ENCODE measurements around the gene C1orf210. TPM values are rescaled to one million over a fixed set of nuclear protein-coding genes. Genes with fewer than 3 reads are reported as not detected.
A peak's percentile ranks its signal among the peaks of the same experiment; 100 is the strongest.

C1orf210 gene
- total RNA-seq, 8 experiments from 2014 or later: 0.11 to 0.66 (median 0.36) TPM; not detected in 2

DNA sequence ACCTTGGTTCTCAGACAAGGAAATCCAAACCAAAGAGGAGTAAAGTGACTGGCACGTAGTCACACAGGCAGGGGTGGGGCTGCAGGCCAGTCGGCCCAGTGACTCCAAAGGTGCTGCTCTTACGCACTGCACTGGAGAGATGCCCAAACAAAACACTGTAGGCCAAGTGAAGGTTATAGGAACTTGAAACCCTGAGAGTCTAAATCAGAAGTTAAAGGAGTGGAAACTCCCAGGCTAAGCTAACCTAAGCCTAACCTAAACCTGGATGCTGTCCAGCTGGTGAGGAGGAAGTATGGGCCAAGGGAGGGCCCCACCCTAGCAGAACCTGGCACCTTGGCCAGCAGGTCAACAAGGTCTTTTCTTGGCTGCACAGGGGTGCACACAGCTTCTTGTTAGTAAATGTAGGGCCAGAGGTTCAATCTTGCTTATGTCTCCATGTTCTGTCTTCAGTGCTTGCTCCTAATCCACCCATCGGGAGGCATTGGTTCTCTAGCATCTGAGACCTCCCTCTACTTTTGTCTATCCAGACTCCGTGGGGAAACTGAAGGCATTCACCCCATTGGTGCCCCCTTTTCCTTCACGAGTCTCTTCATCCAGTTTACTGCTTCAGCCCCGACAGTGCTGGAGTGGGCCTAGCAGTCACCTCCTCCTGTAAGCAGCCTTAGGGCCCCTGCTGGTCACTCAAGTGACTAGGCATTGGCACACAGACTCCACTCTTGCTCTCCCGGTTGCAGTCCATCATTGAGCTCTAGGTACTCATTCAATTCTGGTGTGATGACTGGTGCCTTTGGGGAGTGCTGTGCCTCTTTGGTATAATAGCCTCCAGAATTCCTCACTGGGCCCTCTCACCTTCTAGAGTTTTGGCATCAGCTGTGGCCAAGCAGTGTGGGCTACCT lies 28.5 kb downstream of the C1orf210 start:
- no peaks in the 10 kb centered on the region for H3K4me1 ChIP-seq (replicated peaks in 1 of 2)
- ATAC-seq (replicated peaks in 6 of 8): no peak
- in situ Hi-C loops (cut with MboI; ENCODE audit: low pct_unique_long_range_greater_than_20kb in 2 of 9, low sequenced_read_pairs in 9 of 9, unreplicated experiment in 9 of 9): no loop called here

DNA sequence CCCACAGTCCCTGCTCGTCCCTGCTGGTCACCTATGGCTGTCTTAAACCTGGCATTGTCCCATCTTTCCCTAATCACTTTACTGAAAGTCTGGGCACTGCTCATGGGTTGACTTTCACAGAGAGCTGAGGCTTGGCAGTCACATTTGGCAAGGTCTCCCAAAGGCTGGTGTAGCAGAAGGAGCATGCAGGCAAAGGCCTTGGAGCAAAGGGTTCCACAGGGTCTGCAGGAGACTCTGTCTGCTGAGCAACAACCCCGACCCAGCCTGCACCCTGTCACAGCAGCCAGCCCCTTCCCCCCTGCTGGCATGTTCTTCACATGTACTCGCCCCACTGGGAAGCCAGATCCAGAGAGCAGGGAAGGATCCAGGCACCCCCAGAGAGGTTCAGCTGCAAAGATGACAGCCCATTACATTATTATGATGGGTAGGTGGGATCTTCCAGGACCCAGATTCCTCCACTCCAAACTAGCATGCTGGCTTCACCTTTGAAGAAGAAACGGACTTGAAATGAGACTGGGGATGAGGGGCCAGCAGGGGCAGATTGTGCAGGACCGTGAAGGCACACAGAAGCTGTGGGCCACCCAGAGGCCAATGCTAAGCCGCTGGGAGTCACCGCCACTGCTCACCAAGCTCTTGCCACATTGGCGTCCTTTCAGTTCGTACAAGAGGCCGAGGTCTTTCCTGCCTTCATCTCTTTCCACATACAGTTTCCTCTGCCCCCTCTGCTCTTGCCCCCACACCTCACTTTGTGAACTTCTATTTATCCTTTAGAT lies 29.8 kb downstream of the C1orf210 start:
- Histone ChIP-seq H3K27ac (no peak overlapping the region), H3K4me3 (no peak overlapping the region), H3K4me1 (replicated peaks in 1 of 2) (no peaks in the 10 kb centered on the region)
- 0 to 85% (median 61%) methylated on average over 2 to 8 of the region's 10 CpGs; no CpG with 5 or more reads in 3 of the 10 experiments for WGBS, 10 experiments
- in situ Hi-C loops (cut with MboI; ENCODE audit: low pct_unique_long_range_greater_than_20kb in 2 of 9, low sequenced_read_pairs in 9 of 9, unreplicated experiment in 9 of 9): no loop called here
- ATAC-seq (replicated peaks in 6 of 8): no peak

More for the DNA sequence above, 28.5 kb downstream of the C1orf210 start:
- 46 to 100% (median 70%) methylated on average over 1 to 8 of the region's 8 CpGs; no CpG with 5 or more reads in 2 of the 10 experiments for WGBS, 10 experiments
- H3K4me3 ChIP-seq: no peak overlapping the region
- H3K27ac ChIP-seq: no peak overlapping the region

DNA sequence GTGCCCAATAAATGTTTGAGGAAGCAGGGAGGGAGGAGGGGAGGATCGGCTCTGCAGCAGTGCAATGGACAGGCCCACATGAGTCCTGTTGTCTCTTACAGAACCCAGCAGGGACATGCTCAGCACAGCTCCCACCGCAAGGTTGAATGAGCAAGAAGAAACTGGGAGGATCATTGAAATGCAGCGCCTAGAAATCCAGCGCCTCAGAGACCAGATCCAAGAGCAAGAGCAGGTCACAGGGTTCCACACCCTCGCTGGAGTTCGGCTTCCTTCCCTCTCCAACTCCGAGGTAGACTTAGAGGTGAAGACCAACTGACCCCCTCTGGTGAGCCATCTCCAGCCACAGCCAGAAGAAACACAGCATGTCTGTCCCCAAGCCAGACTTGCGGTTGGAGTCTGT lies 31.5 kb downstream of the C1orf210 start:
- H3K4me3 ChIP-seq: no peak overlapping the region
- no peaks in the 10 kb centered on the region for H3K4me1 ChIP-seq (replicated peaks in 1 of 2)
- WGBS, 10 experiments: 56 to 83% (median 78%) methylated on average over 1 to 8 of the region's 8 CpGs; no CpG with 5 or more reads in 4 of the 10 experiments
- in situ Hi-C loops (cut with MboI; ENCODE audit: low pct_unique_long_range_greater_than_20kb in 2 of 9, low sequenced_read_pairs in 9 of 9, unreplicated experiment in 9 of 9): no loop called here
- H3K27ac ChIP-seq: no peak overlapping the region
- ATAC-seq (replicated peaks in 6 of 8): no peak

DNA sequence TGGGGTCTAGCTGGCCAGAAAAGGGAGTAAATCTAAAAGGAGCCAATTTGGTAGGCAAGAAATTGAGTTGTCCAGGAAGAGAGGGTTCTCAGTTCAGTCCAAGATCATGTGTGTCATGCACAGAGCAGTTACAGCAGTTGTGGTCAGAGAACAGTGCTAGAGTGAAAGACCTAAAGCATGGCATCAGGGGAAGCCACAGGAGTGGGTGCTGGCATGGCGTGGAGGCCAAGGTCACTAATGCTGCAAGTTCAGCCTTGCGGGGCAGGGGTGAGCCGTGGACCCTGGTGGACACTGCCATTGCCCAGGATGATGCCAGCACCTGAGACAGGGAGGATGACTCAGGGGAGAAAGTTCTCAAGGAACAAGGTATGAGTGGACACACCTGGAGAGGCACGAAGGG lies 32.2 kb downstream of the C1orf210 start:
- in situ Hi-C loops (cut with MboI; ENCODE audit: low pct_unique_long_range_greater_than_20kb in 2 of 9, low sequenced_read_pairs in 9 of 9, unreplicated experiment in 9 of 9): no loop called here
- 57 to 100% (median 89%) methylated on average over 1 to 4 of the region's 4 CpGs; no CpG with 5 or more reads in 3 of the 10 experiments for WGBS, 10 experiments

DNA sequence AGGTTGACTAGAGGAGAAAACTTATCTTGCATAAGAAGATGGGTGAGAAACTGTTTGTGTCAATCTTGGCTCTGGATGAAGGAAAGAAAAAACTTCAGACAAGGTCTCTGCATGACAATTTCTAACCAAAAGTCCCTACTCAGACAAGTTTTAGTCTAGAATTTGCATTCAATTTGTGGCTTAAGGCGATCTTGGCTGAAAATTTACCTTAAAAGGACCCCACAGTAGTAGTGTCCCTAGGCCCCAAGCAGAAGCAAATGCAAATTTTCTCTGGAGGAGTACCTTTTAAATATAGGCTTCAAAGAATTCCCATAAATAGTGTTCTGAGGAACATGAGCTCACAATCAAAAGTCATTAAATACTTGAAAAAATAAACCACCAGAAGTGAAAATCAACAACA lies 33.2 kb downstream of the C1orf210 start:
- in situ Hi-C loops (cut with MboI; ENCODE audit: low pct_unique_long_range_greater_than_20kb in 2 of 9, low sequenced_read_pairs in 9 of 9, unreplicated experiment in 9 of 9): no loop called here
- WGBS, 10 experiments: 0 to 93% (median 54%) methylated on average over 1 of the region's 1 CpG
- Histone ChIP-seq H3K4me3 (no peak overlapping the region), H3K4me1 (replicated peaks in 1 of 2) (no peaks in the 10 kb centered on the region), H3K27ac (no peak overlapping the region)
- ATAC-seq (replicated peaks in 6 of 8): no peak

More for the DNA sequence above, 32.2 kb downstream of the C1orf210 start:
- no peak overlapping the region for H3K27ac ChIP-seq
- no peak overlapping the region for H3K4me3 ChIP-seq
- ATAC-seq (replicated peaks in 6 of 8): no peak
- no peaks in the 10 kb centered on the region for H3K4me1 ChIP-seq (replicated peaks in 1 of 2)

DNA sequence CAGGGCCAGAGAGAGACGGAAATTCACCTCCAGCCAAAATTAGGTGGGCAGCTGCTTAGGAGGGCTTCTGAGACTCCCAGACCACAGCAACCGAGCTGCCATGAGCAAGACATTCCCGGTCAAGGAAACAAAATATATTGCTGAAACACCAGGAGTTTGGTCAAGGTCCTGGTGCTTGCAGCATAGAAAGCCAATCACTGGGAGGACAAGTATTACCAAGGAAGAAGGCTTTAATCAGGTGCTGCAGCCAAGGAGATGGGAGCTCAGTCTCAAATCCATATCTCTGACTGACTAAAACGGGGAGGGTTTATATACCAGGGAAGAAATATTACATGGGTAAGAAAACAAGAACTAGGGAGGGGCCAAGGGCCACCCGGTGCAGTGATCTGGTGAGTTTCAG lies 34.4 kb downstream of the C1orf210 start:
- H3K27ac ChIP-seq: no peak overlapping the region
- ATAC-seq (replicated peaks in 6 of 8): no peak
- in situ Hi-C loops (cut with MboI; ENCODE audit: low pct_unique_long_range_greater_than_20kb in 2 of 9, low sequenced_read_pairs in 9 of 9, unreplicated experiment in 9 of 9): no loop called here
- H3K4me3 ChIP-seq: no peak overlapping the region
- H3K4me1 ChIP-seq (replicated peaks in 1 of 2): no peaks in the 10 kb centered on the region
- WGBS, 10 experiments: 43 to 85% (median 77%) methylated on average over 1 to 5 of the region's 5 CpGs; no CpG with 5 or more reads in 1 of the 10 experiments

DNA sequence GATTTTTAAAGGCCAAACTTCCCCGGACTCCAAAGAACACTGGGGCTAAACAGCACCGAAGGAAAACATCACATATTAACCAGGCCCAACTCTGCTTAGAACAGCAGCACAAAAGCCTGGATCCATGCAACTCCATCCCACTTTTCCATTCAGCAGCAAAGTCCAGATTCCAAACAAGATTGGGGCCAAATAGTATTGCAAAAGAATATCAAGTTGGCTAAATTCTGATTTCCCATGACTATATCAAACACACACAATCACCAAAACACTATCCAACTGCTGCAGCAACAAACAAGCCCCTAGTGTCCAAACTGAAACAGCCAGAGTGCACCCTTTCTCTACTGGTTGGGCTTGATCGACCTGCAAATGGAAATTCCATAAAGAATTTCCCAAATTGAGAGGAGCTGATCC lies 35.0 kb downstream of the C1orf210 start:
- Histone ChIP-seq H3K27ac (no peak overlapping the region), H3K4me1 (replicated peaks in 1 of 2) (no peaks in the 10 kb centered on the region), H3K4me3 (no peak overlapping the region)
- WGBS, 10 experiments: 0 to 82% (median 63%) methylated on average over 1 to 3 of the region's 3 CpGs; no CpG with 5 or more reads in 1 of the 10 experiments
- ATAC-seq (replicated peaks in 6 of 8): no peak
- in situ Hi-C loops (cut with MboI; ENCODE audit: low pct_unique_long_range_greater_than_20kb in 2 of 9, low sequenced_read_pairs in 9 of 9, unreplicated experiment in 9 of 9): no loop called here

DNA sequence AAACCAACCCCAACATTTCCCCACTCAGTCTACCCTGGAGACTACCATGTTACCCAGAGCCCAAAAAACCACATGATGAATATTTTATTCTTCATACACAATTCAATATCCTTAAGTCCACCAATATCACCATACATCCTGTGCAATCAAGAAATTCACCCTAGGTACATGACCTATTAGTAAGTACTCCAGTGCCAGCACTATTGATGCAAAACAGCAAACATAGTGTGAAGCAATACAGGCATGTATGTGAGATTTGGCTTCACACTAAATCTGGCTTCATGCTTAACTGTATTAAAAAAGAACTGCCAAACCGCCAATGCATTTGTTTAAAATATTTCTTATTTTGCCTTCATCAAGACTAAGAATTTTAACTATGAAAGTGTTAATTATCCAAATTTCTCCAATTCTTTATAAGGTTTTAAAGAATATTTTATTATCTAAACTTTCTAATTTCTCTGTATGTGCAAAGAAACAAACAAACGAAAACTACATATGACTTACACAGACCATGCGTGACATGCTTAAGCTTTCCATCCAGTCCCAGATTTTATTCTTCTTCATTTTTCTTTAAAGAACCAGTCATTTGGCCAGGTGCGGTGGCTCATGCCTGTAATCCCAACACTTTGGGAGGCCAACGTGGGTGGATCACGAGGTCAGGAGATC lies 38.0 kb downstream of the C1orf210 start:
- no peak overlapping the region for H3K27ac ChIP-seq
- ATAC-seq (replicated peaks in 6 of 8): no peak
- H3K4me3 ChIP-seq: no peak overlapping the region
- WGBS, 10 experiments: 44 to 96% (median 82%) methylated on average over 2 to 6 of the region's 6 CpGs
- in situ Hi-C loops (cut with MboI; ENCODE audit: low pct_unique_long_range_greater_than_20kb in 2 of 9, low sequenced_read_pairs in 9 of 9, unreplicated experiment in 9 of 9): loop anchor here in 6 of 9 experiments (25.0 kb wide), 2 partner anchors 140 to 165 kb away; partner anchors contain the start of genes MED8 (in 2 of the 6) and SZT2 (in 2 of the 6)
- H3K4me1 ChIP-seq (replicated peaks in 1 of 2): peaks cover 4 to 9% of the 10 kb centered on the region in 2 donors

DNA sequence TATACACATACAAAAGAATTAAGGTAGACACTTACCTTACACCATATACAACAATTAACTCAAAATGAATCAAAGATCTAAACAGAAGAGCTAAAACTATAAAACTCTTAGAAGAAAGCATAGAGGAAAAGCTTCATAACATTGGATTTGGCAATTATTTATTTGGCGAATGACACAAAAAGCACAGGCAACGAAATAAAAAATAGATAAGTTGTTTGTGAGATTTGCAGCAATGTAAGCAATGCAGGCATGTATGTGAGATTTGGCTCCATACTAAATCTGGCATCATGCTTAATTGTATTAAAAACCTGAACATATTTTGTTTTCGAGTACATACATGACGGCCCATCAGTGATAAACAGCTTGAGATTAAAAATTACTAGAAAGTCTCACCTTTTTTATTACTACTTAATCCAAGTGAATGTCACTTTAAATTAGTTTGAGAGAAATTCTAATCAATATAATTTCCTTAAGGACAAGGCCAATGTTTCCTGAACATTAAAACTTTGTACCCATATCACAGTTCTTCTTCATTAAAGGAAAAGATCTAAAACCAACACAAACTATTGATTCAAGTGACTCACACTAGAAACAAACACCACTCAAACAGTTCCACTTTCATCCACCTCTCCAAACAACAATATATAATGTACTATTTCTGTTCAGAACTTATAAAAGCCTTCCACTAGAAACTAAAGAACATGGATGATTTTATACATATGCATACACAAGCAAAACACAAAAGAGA lies 38.7 kb downstream of the C1orf210 start:
- 68 to 100% (median 94%) methylated on average over 1 to 4 of the region's 4 CpGs for WGBS, 10 experiments

DNA sequence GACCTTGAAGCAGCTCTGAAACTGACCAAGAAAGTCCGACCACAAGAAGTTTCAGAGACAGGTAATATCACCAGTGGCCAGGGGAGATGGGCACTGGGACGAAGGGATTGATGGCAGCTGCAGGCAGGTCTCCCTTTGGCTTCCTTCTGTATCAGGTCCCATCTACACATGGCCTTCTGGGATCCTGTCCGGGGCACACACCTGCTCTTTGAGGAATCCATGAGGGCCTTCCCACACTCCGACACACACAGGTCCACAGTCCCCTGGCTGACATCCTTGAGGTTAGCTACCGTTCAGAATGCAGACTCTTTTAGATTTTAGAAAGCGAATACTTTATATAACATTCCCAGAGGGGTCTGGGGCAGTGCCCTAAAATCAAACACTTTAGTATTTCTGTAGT lies 42.1 kb downstream of the C1orf210 start:
- no peak overlapping the region for H3K4me3 ChIP-seq
- in situ Hi-C loops (cut with MboI; ENCODE audit: low pct_unique_long_range_greater_than_20kb in 2 of 9, low sequenced_read_pairs in 9 of 9, unreplicated experiment in 9 of 9): loop anchor here in 6 of 9 experiments (25.0 kb wide), 2 partner anchors 144 to 169 kb away; partner anchors contain the start of genes MED8 (in 2 of the 6) and SZT2 (in 2 of the 6)
- H3K4me1 ChIP-seq (replicated peaks in 1 of 2): peaks cover 4 to 9% of the 10 kb centered on the region in 2 donors
- ATAC-seq (replicated peaks in 6 of 8): peak in 1 of 8 experiments; percentile 46
- WGBS, 10 experiments: 0 to 100% (median 78%) methylated on average over 1 to 6 of the region's 6 CpGs; no CpG with 5 or more reads in 3 of the 10 experiments
- H3K27ac ChIP-seq: no peak overlapping the region

More for the DNA sequence above, 38.7 kb downstream of the C1orf210 start:
- H3K4me1 ChIP-seq (replicated peaks in 1 of 2): peaks cover 4 to 9% of the 10 kb centered on the region in 2 donors
- H3K27ac ChIP-seq: no peak overlapping the region
- in situ Hi-C loops (cut with MboI; ENCODE audit: low pct_unique_long_range_greater_than_20kb in 2 of 9, low sequenced_read_pairs in 9 of 9, unreplicated experiment in 9 of 9): loop anchor here in 6 of 9 experiments (25.0 kb wide), 2 partner anchors 141 to 166 kb away; partner anchors contain the start of genes MED8 (in 2 of the 6) and SZT2 (in 2 of the 6)
- ATAC-seq (replicated peaks in 6 of 8): no peak
- no peak overlapping the region for H3K4me3 ChIP-seq

DNA sequence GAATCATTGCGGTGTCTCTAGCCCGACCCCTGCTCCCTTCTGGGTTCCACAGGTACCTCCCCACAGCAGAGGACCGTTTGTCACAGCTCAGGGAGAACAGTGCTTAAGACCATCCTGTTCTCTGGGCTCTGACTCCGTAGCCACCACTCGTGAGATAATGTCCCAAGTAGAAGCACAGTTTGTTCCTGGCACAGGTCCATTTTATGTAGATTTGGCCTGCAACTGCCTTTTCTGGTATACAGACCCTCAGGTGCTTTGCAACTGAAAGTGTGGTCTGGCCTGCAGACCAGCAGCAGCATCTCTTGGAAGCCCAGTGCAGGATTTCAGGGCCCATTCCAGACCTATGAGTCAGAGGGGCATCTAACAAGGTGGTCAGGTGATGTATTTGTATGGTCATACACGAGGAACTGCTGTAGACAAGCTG lies 44.0 kb downstream of the C1orf210 start:
- in situ Hi-C loops (cut with MboI; ENCODE audit: low pct_unique_long_range_greater_than_20kb in 2 of 9, low sequenced_read_pairs in 9 of 9, unreplicated experiment in 9 of 9): loop anchor here in 6 of 9 experiments (25.0 kb wide), 2 partner anchors 146 to 171 kb away; partner anchors contain the start of genes MED8 (in 2 of the 6) and SZT2 (in 2 of the 6)
- peak in 3 of 8 experiments; percentile 27 to 65 (median 33) for ATAC-seq (replicated peaks in 6 of 8)
- 24 to 67% (median 54%) methylated on average over 1 to 5 of the region's 6 CpGs; no CpG with 5 or more reads in 2 of the 10 experiments for WGBS, 10 experiments

More for the DNA sequence above, 44.0 kb downstream of the C1orf210 start:
- Histone ChIP-seq H3K27ac (no peak overlapping the region), H3K4me1 (replicated peaks in 1 of 2) (peaks cover 4 to 9% of the 10 kb centered on the region in 2 donors), H3K4me3 (no peak overlapping the region)
